GM13976 (cell line): ENCODE measurements around the gene DNAJB6.
"Not testable (repeated sequence)": the region's sequence is repeated elsewhere in the genome, so short reads cannot be mapped to it uniquely, and the experiment has no call there.

Experiments
- DNase-seq: peaks from one replicate; pipeline ENCODE4 v3.0.0; 2012; ENCODE audit warnings: low spot score
- in situ Hi-C: fragments of 300-500 bp; cut with MboI; formaldehyde crosslinking; loops from one replicate; pipeline ENCODE4 v1.12.0; 2022; ENCODE audit warnings: low sequenced_read_pairs, mixed read lengths, inconsistent platforms; ENCODE audit not compliant: unreplicated experiment
- TF ChIP-seq, protein P1 (sequence below): IDR thresholded peaks from 2 replicates; pipeline ENCODE4 v1.5.1; 2012; ENCODE audit warnings: borderline replicate concordance, mild to moderate bottlenecking; ENCODE audit not compliant: insufficient read depth; ENCODE audit errors: extremely low read depth, missing control alignments, control extremely low read depth

Gene DNAJB6

DNA sequence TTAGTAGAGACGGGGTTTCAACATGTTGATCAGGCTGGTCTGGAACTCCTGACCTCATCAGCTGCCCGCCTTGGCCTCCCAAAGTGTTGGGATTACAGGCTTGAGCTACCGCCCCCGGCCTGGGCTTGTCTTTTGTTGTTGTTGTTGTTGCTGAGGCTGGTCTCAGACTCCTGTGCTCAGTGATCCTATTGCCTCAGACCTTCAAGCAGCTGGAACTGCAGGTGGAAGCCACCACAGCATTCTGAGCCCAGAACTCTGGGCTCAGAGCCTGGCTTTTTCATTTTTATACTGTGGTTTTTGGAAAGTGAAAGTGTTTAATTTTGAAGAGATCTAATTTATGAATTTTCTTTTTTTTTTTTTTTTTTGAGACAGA, 16.2 kb upstream of the DNAJB6 start:
- TF ChIP-seq, protein P1, sequence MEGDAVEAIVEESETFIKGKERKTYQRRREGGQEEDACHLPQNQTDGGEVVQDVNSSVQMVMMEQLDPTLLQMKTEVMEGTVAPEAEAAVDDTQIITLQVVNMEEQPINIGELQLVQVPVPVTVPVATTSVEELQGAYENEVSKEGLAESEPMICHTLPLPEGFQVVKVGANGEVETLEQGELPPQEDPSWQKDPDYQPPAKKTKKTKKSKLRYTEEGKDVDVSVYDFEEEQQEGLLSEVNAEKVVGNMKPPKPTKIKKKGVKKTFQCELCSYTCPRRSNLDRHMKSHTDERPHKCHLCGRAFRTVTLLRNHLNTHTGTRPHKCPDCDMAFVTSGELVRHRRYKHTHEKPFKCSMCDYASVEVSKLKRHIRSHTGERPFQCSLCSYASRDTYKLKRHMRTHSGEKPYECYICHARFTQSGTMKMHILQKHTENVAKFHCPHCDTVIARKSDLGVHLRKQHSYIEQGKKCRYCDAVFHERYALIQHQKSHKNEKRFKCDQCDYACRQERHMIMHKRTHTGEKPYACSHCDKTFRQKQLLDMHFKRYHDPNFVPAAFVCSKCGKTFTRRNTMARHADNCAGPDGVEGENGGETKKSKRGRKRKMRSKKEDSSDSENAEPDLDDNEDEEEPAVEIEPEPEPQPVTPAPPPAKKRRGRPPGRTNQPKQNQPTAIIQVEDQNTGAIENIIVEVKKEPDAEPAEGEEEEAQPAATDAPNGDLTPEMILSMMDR: no peak
- no peak for DNase-seq
- in situ Hi-C loops: no loop called here

DNA sequence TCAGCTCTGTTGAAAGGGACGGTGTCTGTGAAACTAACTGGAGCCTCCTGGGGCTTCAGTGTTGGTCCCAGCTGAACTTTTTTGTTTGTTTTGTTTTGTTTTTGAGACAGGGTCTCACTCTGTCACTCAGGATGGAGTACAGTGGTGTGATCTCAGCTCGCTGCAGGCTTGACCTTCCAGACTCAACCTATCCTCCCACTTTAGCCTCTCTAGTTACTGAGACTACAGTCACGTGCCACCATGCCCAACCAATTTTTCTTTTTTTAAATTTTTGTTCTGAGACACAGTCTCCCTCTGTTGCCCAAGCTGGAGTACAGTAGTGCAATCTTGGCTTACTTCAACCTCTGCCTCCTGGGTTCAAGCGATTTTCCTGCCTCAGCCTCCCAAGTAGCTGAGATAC, 13.4 kb upstream of the DNAJB6 start:
- TF ChIP-seq, protein P1: no peak
- in situ Hi-C loops: no loop called here
- no peak for DNase-seq

DNA sequence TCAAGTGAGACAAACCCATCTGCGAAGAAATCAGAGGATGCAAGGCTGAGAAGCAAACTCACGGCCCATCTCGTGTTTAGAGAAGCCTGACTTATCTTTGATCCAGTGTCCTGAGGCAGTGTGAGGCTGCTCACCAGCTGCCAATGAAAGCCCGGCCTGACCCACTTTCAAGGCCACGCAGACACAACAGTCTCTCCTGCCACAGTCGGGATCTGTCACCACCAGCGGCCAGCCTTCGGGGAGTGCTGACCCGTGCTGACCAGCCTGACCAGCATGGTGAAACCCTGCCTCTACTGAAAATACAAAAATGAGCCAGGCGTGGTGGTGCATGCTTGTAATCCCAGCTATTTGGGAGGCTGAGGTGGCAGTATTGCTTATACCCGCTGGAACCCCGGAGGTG, 7.4 kb upstream of the DNAJB6 start:
- DNase-seq: no peak
- in situ Hi-C loops: no loop called here
- TF ChIP-seq, protein P1: no peak

DNA sequence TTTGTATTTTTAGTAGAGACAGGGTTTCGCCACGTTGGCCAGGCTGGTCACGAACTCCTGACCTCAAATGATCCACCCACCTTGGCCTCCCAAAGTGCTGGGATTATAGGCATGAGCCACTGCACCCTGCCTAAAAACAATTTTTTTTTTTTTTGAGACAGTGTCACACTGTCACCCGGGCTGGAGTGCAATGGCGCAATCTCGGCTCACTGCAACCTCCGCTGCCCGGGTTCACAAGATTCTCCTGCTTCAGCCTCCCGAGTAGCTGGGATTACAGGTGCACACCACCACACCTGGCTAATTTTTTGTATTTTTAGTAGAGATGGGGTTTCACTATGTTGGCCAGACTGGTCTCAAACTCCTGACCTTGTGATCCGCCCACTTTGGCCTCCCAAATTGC, 6.2 kb upstream of the DNAJB6 start:
- DNase-seq, in situ Hi-C loops: not testable (repeated sequence)

DNA sequence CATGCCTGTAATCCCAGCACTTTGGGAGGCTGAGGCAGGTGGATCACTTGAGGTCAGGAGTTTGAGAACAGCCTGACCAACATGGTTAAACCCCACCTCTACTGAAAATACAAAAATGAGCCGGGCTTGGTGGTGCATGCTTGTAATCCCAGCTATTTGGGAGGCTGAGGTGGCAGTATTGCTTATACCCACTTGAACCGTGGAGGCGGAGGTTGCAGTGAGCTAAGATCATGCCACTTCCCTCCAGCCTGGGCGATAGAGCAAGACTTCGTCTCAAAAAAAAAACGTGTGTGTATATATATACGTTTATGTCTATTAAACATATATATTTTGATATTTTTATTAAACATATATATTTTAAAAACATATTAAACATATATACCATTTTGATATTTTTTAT, 5.8 kb upstream of the DNAJB6 start:
- in situ Hi-C loops, DNase-seq: not testable (repeated sequence)

DNA sequence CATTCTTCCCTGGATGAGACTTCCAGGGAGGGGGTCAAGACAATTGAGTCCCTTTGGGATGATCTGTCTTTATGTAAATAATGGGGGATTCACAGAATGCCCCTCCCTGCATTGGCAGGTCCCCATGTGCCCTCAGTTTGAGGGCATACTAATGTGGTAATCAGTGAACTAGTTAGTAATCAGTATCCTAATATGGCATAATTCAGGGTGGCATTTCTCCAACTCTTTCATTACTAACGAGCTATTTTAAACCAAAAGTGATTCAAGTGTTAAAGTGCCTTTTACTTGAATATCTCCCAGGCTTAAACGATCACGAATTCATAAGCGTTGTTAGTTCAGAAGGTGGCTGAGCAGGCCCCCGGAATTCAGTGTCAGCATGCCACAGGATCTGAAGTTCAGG, 1.6 kb upstream of the DNAJB6 start:
- no peak for DNase-seq
- TF ChIP-seq, protein P1: no peak
- in situ Hi-C loops: no loop called here

DNA sequence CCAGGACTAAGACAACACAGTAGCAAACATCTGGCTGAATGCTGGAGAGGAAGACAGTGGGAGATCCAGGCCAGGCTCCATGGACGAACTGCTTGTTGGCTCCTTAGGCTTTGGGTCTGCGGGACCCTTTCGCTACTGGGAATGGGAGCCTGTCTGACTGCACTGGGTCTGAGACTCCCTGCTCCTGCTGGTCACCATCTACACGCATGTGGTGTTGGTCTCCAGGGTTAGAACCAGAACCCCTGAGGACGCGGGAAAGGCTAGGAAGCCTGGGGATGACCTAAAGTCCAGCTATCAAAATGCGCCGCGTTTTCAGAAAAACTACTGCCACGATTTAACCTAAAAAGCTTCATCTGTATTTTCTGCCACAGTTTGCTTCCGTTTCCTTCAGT, 817 bp upstream of the DNAJB6 start:
- in situ Hi-C loops: no loop called here
- no peak for DNase-seq
- TF ChIP-seq, protein P1: no peak

DNA sequence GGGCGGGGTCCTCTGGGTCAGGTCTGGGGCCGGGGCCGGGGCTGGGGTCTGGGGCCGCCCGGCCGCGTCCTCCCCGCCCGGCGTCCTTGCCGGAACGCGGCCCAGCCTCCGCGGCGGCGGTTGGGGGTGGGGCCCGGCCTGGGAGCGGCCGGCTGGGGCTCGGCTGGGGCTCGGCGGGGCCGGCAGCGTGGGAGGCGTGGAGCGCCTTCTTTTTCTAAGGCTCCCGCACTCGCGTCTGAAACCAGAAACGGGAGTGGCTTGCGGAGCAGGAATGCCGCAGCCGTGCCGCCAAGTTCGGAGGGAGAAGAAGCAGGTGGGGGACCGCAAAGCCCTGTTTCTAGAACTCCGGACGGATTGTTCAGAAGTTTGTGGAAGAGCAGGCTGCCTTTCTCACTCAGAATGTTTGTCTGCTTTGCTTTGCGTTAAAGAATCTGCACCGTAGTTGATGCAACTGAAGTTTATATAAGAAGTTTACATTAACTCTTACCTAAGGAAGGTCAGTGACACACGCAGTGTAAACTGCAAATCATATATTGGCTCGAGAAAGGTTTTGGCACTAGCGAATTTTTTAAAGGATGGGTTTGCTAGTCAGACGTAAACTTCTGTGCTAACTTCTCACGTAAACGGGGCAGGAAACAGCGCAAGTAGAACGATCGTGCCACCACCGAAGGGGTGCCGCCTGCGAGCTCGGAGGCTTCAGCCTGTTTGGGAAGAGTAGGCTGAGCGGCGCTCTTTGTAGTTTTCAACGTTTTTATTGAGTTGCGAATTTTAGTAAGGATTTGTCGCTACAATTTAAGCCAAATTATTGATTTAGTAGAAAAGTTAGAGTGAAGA, 729 bp downstream of the DNAJB6 start:
- in situ Hi-C loops: no loop called here
- TF ChIP-seq, protein P1: no peak
- DNase-seq: peak; percentile 86
